Measurements from ENCODE around the gene AP4E1.

The AP4E1 gene

GRCh38 chr15:50908209-50909009, at the start of gene AP4E1:
TSS of gene AP4E1 (plus strand) at chr15:50908683. CDS start at chr15:50908779, 96 bp downstream.
- peak; percentile 93 for TF ChIP-seq CTCF (IDR thresholded peaks at IDR 0.05; ENCODE audit: low read depth, low read length)
- DNase-seq (ENCODE audit: low read depth in 2 of 2) = peak; percentile 96 to 97
- peak within 1 kb of the TSS; percentile 92 to 99 for H3K4me3 ChIP-seq (replicated peaks in 1 of 2; ENCODE audit: low read depth in 2 of 2, low read length in 2 of 2)

DNA sequence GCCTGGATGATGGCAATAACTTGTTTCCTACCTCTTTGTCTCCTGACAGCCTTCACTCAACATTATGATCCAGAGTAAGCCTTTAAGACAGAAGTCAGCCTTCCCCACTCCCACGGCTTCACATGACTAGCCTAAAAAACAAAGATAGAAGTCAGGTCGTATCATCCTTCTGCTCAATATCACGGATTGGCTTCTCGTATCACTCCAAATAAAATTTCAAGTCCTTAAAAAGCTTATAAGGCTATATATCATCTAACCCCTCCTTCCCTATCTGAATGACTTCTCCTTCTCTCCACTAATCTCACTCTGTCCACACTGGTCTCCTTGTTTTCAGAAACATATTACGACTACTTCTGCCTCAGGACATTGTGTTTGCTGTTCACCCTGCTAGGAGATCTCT, 47.7 kb upstream of the AP4E1 start:
- no peak for TF ChIP-seq CTCF (IDR thresholded peaks at IDR 0.05; ENCODE audit: low read depth, low read length)
- DNase-seq (ENCODE audit: low read depth in 2 of 2) = no peak
- H3K4me3 ChIP-seq (replicated peaks in 1 of 2; ENCODE audit: low read depth in 2 of 2, low read length in 2 of 2) = no peak overlapping the region

- TF ChIP-seq CTCF (IDR thresholded peaks at IDR 0.05; ENCODE audit: low read depth, low read length) = no peak
- DNase-seq (ENCODE audit: low read depth in 2 of 2) = no peak
- no peak overlapping the region for H3K4me3 ChIP-seq (replicated peaks in 1 of 2; ENCODE audit: low read depth in 2 of 2, low read length in 2 of 2)
Observed at GRCh38 chr15:50862553-50862952, 45.9 kb upstream of the AP4E1 start.

DNA sequence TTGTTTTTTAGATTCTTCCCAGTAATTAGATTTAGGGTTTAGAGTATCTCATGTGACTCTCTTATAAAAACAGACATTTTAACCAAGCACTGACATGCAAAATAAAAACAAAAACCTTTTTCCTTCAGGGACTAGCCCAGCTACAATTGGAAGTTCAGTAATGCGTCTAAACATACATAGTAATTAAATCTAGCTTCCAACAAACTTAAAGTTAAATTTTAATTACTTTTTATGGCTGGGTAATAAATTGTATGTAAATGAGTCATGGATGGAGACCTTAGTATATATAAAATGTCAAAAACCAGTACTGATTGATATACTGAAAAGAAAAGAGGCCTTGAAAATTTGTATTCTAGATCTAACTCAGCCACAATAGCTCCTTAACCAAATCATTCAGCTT, 43.6 kb upstream of the AP4E1 start:
- DNase-seq (ENCODE audit: low read depth in 2 of 2) = no peak
- no peak overlapping the region for H3K4me3 ChIP-seq (replicated peaks in 1 of 2; ENCODE audit: low read depth in 2 of 2, low read length in 2 of 2)
- TF ChIP-seq CTCF (IDR thresholded peaks at IDR 0.05; ENCODE audit: low read depth, low read length) = no peak

DNA sequence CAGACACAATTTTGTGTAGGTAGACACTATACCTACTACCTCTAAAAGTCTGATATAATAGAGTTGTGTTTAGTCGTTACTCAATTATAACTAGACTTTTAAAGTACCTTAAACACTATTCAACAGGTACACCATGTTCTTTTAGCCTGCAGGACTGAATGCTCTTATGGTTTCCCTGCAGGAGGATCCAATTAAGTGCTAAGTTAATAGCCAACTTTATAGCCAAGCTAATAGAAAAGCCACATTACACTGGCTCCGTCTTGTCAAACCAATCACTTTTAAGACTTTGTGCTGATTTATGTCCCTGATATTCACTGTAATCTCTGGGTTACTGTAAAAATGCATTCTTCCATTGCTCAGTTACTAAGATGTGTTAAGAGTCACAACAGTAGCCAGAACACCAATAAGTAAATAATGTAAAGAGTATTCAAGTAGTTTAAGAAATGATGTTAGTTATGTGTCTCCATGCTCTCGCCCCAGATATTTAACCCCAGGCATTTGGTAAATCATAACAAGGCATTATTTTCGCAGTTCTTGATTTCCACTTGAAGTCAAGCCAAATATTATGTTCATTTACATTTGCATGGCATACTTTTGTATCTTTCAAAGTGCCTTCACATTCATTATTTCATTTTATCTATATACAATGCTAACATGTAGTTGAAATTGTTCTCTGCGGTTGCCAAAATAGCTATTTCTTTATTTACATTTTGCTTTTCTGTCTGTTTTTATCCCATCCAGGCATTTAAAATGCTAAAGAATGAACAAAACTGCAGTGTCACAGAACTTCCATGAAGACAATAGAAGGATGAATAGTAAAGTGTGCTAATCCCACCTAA, 42.7 kb upstream of the AP4E1 start:
- no peak for TF ChIP-seq CTCF (IDR thresholded peaks at IDR 0.05; ENCODE audit: low read depth, low read length)
- H3K4me3 ChIP-seq (replicated peaks in 1 of 2; ENCODE audit: low read depth in 2 of 2, low read length in 2 of 2) = no peak overlapping the region
- no peak for DNase-seq (ENCODE audit: low read depth in 2 of 2)

DNA sequence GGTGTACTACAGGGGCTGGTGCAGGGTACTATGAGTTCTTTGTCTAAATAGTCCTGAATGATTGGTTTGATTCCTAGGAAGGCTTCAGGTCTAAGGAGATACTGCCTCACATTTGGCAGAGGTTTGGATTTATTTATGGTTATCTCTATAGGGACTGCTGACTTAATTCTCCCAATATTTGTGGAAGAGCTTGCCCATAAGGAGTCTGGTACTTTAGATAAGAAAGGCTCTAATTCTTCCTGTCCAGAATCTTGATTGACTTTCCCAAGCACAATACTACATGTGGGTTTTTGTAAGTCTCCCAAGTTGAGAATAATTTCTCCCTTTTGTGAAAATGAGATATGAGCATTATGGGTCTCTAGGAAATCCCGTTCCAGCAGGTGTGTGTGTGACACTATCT, 36.7 kb upstream of the AP4E1 start:
- no peak for DNase-seq (ENCODE audit: low read depth in 2 of 2)
- no peak overlapping the region for H3K4me3 ChIP-seq (replicated peaks in 1 of 2; ENCODE audit: low read depth in 2 of 2, low read length in 2 of 2)
- no peak for TF ChIP-seq CTCF (IDR thresholded peaks at IDR 0.05; ENCODE audit: low read depth, low read length)
